Mammary microvascular endothelial cell (primary cell): ENCODE results near the gene SNCA. TPM values are rescaled to one million over a fixed set of nuclear protein-coding genes. Genes with fewer than 3 reads are reported as not detected.

Experiments used
- total RNA-seq: library from RNA; depleted of rRNA; stranded (reverse); fragments of >200 nt; gene quantifications from 2 replicates; pipeline ENCODE4 v1.2.3, GENCODE V29; 2015

SNCA gene
- total RNA-seq: 67.6 and 68.1 TPM in 2 replicates

GRCh38 chr4:89836897-89837384, at the start of gene SNCA:
TSS of gene SNCA (minus strand) at chr4:89837161. CDS start at chr4:89835667, 1,494 bp downstream.

Other genes with a start within 250 kb of the SNCA start
- 80.6 and 82.0 TPM in 2 replicates for gene MMRN1, start 57.7 kb upstream of the SNCA start, total RNA-seq